Measurements from ENCODE around the gene HPDL. TPM values are rescaled to one million over a fixed set of nuclear protein-coding genes. Genes with fewer than 3 reads are reported as not detected.

HPDL gene
- total RNA-seq, 2 donors from 2014 or later = 7.8 to 10.1 TPM

DNA sequence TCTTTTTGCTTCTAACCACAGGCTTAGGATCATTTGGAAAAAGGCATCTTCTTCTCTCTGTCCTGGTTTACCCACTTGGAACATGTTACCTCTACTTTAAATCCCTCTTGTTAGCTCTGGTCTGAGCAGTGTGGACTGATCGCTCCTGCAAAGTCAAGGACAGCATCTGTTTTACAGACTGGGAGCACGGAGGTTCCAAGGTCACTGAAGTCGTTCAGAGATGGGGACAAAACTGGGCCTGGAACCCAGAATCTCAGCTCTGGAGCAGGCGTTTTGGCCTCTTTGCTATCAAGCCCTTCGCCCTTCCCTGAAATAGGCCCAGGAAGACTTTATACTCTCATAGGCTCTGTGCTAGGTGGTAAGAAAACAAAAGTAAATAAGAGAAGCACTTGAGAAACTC is 24.8 kb downstream of the HPDL start:
- no peak for DNase-seq
- no peak overlapping the region for H3K4me3 Mint-ChIP-seq
- peaks cover 1% of the 10 kb centered on the region for H3K36me3 Mint-ChIP-seq (ENCODE audit: low read depth)
- peaks cover 2% of the 10 kb centered on the region for H3K4me1 Mint-ChIP-seq
- H3K27me3 Mint-ChIP-seq (ENCODE audit: insufficient read depth) = no peaks in the 10 kb centered on the region
- 88 to 96% methylated on average over 4 to 5 of the region's 5 CpGs for WGBS, 2 experiments (ENCODE audit: insufficient coverage in 1 of 2, insufficient read length in 1 of 2)
- no peaks in the 10 kb centered on the region for H3K27me3 ChIP-seq (ENCODE audit: control insufficient read depth, insufficient read depth, low read length, poor library complexity, severe bottlenecking)
- H3K36me3 ChIP-seq (ENCODE audit: control insufficient read depth, insufficient read depth, low read length) = no peaks in the 10 kb centered on the region
- H3K27ac Mint-ChIP-seq = no peak overlapping the region
- no peak overlapping the region for H3K27ac ChIP-seq (ENCODE audit: low read depth, low read length)
- no peaks in the 10 kb centered on the region for H3K4me1 ChIP-seq (ENCODE audit: control insufficient read depth, insufficient read depth, low read length)
- no peaks in the 10 kb centered on the region for H3K9me3 Mint-ChIP-seq
- TF ChIP-seq, protein P1, sequence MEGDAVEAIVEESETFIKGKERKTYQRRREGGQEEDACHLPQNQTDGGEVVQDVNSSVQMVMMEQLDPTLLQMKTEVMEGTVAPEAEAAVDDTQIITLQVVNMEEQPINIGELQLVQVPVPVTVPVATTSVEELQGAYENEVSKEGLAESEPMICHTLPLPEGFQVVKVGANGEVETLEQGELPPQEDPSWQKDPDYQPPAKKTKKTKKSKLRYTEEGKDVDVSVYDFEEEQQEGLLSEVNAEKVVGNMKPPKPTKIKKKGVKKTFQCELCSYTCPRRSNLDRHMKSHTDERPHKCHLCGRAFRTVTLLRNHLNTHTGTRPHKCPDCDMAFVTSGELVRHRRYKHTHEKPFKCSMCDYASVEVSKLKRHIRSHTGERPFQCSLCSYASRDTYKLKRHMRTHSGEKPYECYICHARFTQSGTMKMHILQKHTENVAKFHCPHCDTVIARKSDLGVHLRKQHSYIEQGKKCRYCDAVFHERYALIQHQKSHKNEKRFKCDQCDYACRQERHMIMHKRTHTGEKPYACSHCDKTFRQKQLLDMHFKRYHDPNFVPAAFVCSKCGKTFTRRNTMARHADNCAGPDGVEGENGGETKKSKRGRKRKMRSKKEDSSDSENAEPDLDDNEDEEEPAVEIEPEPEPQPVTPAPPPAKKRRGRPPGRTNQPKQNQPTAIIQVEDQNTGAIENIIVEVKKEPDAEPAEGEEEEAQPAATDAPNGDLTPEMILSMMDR (conservative IDR thresholded peaks at IDR 0.05) = no peak
- H3K9me3 ChIP-seq (ENCODE audit: control insufficient read depth, low read length) = no peaks in the 10 kb centered on the region
- no peak overlapping the region for H3K9ac ChIP-seq (ENCODE audit: extremely low read depth, low read length, poor library complexity, severe bottlenecking)
- no peak overlapping the region for H3K4me3 ChIP-seq (ENCODE audit: low read length)

DNA sequence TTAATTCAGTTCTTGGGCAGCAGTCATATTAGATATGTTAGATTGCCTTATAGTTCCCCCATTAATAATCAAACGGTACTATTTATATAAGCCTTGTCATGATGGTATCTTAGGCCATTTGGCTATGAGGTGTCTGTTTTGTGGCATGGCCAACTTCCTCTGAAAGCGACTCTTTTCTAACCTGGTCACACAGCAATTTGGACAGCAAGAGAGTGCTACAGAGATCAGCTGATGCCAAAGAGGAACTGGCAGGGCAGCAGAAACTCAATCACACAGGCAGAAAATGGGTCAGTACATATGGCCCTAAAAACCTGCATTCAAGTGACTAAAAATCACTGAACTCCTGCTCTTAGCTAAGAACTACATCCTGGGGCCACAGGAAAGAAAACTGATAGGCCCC is 27.0 kb downstream of the HPDL start:
- H3K4me3 ChIP-seq (ENCODE audit: low read length) = no peak overlapping the region

DNA sequence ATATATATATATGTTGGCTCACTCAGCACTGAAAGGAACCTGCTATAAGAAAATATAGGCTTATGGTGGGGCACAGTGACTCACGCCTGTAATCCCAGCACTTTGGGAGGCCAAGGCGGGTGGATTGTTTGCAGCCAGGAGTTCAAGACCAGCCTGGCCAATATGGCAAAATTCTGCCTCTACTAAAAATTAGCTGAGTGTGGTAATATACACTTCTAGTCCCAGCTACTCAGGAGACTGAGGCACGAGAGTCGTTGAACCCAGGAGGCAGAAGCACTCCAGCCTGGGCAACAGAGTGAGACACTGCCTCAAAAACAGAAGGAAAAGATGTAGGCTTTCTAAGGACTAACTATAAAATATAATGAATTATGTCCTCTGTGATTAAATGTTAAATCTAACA is 28.1 kb downstream of the HPDL start:
- H3K4me3 Mint-ChIP-seq = no peak overlapping the region
- WGBS, 2 experiments (ENCODE audit: insufficient coverage in 1 of 2, insufficient read length in 1 of 2) = 97 to 100% methylated on average over 4 of the region's 4 CpGs
- peaks cover 1% of the 10 kb centered on the region for H3K36me3 Mint-ChIP-seq (ENCODE audit: low read depth)
- Histone ChIP-seq H3K27me3 (ENCODE audit: control insufficient read depth, insufficient read depth, low read length, poor library complexity, severe bottlenecking) (no peaks in the 10 kb centered on the region), H3K36me3 (ENCODE audit: control insufficient read depth, insufficient read depth, low read length) (no peaks in the 10 kb centered on the region), H3K4me3 (ENCODE audit: low read length) (no peak overlapping the region), H3K27ac (ENCODE audit: low read depth, low read length) (no peak overlapping the region), H3K4me1 (ENCODE audit: control insufficient read depth, insufficient read depth, low read length) (no peaks in the 10 kb centered on the region), H3K9me3 (ENCODE audit: control insufficient read depth, low read length) (no peaks in the 10 kb centered on the region), H3K9ac (ENCODE audit: extremely low read depth, low read length, poor library complexity, severe bottlenecking) (no peak overlapping the region)
- no peaks in the 10 kb centered on the region for H3K9me3 Mint-ChIP-seq
- TF ChIP-seq, protein P1 (conservative IDR thresholded peaks at IDR 0.05) = no peak
- no peaks in the 10 kb centered on the region for H3K27me3 Mint-ChIP-seq (ENCODE audit: insufficient read depth)
- no peak for DNase-seq
- no peak overlapping the region for H3K27ac Mint-ChIP-seq
- H3K4me1 Mint-ChIP-seq = peaks cover 2% of the 10 kb centered on the region

More for the DNA sequence above, 27.0 kb downstream of the HPDL start:
- H3K4me1 ChIP-seq (ENCODE audit: control insufficient read depth, insufficient read depth, low read length) = no peaks in the 10 kb centered on the region
- Mint-ChIP-seq H3K4me3 (no peak overlapping the region), H3K9me3 (no peaks in the 10 kb centered on the region), H3K27me3 (ENCODE audit: insufficient read depth) (no peaks in the 10 kb centered on the region), H3K4me1 (peaks cover 2% of the 10 kb centered on the region), H3K27ac (no peak overlapping the region), H3K36me3 (ENCODE audit: low read depth) (peaks cover 1% of the 10 kb centered on the region)
- H3K27ac ChIP-seq (ENCODE audit: low read depth, low read length) = no peak overlapping the region
- no peaks in the 10 kb centered on the region for H3K36me3 ChIP-seq (ENCODE audit: control insufficient read depth, insufficient read depth, low read length)
- TF ChIP-seq, protein P1 (conservative IDR thresholded peaks at IDR 0.05) = no peak
- H3K9me3 ChIP-seq (ENCODE audit: control insufficient read depth, low read length) = no peaks in the 10 kb centered on the region
- no peak overlapping the region for H3K9ac ChIP-seq (ENCODE audit: extremely low read depth, low read length, poor library complexity, severe bottlenecking)
- H3K27me3 ChIP-seq (ENCODE audit: control insufficient read depth, insufficient read depth, low read length, poor library complexity, severe bottlenecking) = no peaks in the 10 kb centered on the region
- 83 to 98% methylated on average over 2 of the region's 2 CpGs for WGBS, 2 experiments (ENCODE audit: insufficient coverage in 1 of 2, insufficient read length in 1 of 2)
- no peak for DNase-seq

Data from endodermal cell (in vitro differentiated cells).